GM21576 (cell line): ENCODE results near the gene FBRSL1.

ENCODE experiments used
- ATAC-seq: cut with Tn5 transposase; IDR thresholded peaks from one replicate; pipeline ENCODE4 v1.9.1; 2021; ENCODE audit warnings: mild to moderate bottlenecking, moderate library complexity; ENCODE audit not compliant: unreplicated experiment

FBRSL1 gene

GRCh38 chr12:132554845-132555630, 65.1 kb downstream of the FBRSL1 start:
- ATAC-seq: no peak

- no peak for ATAC-seq
Observed at GRCh38 chr12:132555686-132556085, 65.7 kb downstream of the FBRSL1 start.

GRCh38 chr12:132556216-132556615, 66.3 kb downstream of the FBRSL1 start:
- ATAC-seq: no peak

- no peak for ATAC-seq
Observed at GRCh38 chr12:132556801-132557200, 66.8 kb downstream of the FBRSL1 start.

GRCh38 chr12:132557291-132558015, 67.5 kb downstream of the FBRSL1 start:
- no peak for ATAC-seq

- ATAC-seq: no peak
Observed at GRCh38 chr12:132558042-132558856, 68.3 kb downstream of the FBRSL1 start.

- ATAC-seq: no peak
Observed at GRCh38 chr12:132558861-132559623, 69.1 kb downstream of the FBRSL1 start.

GRCh38 chr12:132559652-132560363, 69.9 kb downstream of the FBRSL1 start:
- ATAC-seq: no peak

- ATAC-seq: no peak
Observed at GRCh38 chr12:132560364-132560613, 70.3 kb downstream of the FBRSL1 start.

- no peak for ATAC-seq
Observed at GRCh38 chr12:132560614-132561426, 70.9 kb downstream of the FBRSL1 start.
